ENCODE data around the gene DTNBP1.

DTNBP1 gene

GRCh38 chr6:15622045-15622740, 40.6 kb downstream of the DTNBP1 start:
- Histone ChIP-seq H3K27me3 (replicated peaks; ENCODE audit: insufficient read depth, low read length) (no peaks in the 10 kb centered on the region), H3K9ac (ENCODE audit: low read length) (no peak overlapping the region), H3K4me3 (ENCODE audit: low read length) (no peak overlapping the region), H3F3A (ENCODE audit: insufficient read depth, low read length) (no peaks in the 10 kb centered on the region), H3K27ac (ENCODE audit: low read length) (no peak overlapping the region), H3K4me2 (ENCODE audit: low read depth, low read length) (no peak overlapping the region), H3K36me3 (replicated peaks; ENCODE audit: insufficient read depth, low read length) (no peaks in the 10 kb centered on the region), H3K9me2 (replicated peaks; ENCODE audit: insufficient read depth, low read length) (no peaks in the 10 kb centered on the region), H3K79me2 (ENCODE audit: low read length) (peaks cover 54% of the 10 kb centered on the region), H2AFZ (ENCODE audit: low read length) (no peak overlapping the region), H4K20me1 (ENCODE audit: insufficient read depth, low read length) (no peaks in the 10 kb centered on the region; the same call in 1 of the 2 replicates), H3K9me3 (replicated peaks; ENCODE audit: insufficient read depth, low read length) (no peaks in the 10 kb centered on the region), H3K4me1 (ENCODE audit: low read length) (no peaks in the 10 kb centered on the region)
- no peak for DNase-seq
- TF ChIP-seq EZH2phosphoT487 (IDR thresholded peaks at IDR 0.05; ENCODE audit: low read length): no peak
- no peak for TF ChIP-seq EZH2 (optimal IDR thresholded peaks at IDR 0.05; ENCODE audit: low read depth, low read length)
- no peak for TF ChIP-seq CTCF (IDR thresholded peaks at IDR 0.05; ENCODE audit: low read length)

GRCh38 chr6:15621203-15622044, 41.4 kb downstream of the DTNBP1 start:
- Histone ChIP-seq H2AFZ (ENCODE audit: low read length) (no peak overlapping the region), H3K4me3 (ENCODE audit: low read length) (no peak overlapping the region), H3K4me2 (ENCODE audit: low read depth, low read length) (no peak overlapping the region), H3K9ac (ENCODE audit: low read length) (no peak overlapping the region), H3K36me3 (replicated peaks; ENCODE audit: insufficient read depth, low read length) (no peaks in the 10 kb centered on the region), H3K27ac (ENCODE audit: low read length) (no peak overlapping the region), H3K79me2 (ENCODE audit: low read length) (peaks cover 62% of the 10 kb centered on the region), H3K9me3 (replicated peaks; ENCODE audit: insufficient read depth, low read length) (no peaks in the 10 kb centered on the region), H3F3A (ENCODE audit: insufficient read depth, low read length) (no peaks in the 10 kb centered on the region), H3K4me1 (ENCODE audit: low read length) (no peaks in the 10 kb centered on the region), H4K20me1 (ENCODE audit: insufficient read depth, low read length) (no peaks in the 10 kb centered on the region; the same call in 1 of the 2 replicates), H3K27me3 (replicated peaks; ENCODE audit: insufficient read depth, low read length) (no peaks in the 10 kb centered on the region), H3K9me2 (replicated peaks; ENCODE audit: insufficient read depth, low read length) (no peaks in the 10 kb centered on the region)
- no peak for TF ChIP-seq EZH2 (optimal IDR thresholded peaks at IDR 0.05; ENCODE audit: low read depth, low read length)
- TF ChIP-seq CTCF (IDR thresholded peaks at IDR 0.05; ENCODE audit: low read length): no peak
- TF ChIP-seq EZH2phosphoT487 (IDR thresholded peaks at IDR 0.05; ENCODE audit: low read length): no peak
- no peak for DNase-seq

- Histone ChIP-seq H4K20me1 (ENCODE audit: insufficient read depth, low read length) (no peaks in the 10 kb centered on the region; the same call in 1 of the 2 replicates), H2AFZ (ENCODE audit: low read length) (no peak overlapping the region), H3K79me2 (ENCODE audit: low read length) (peaks cover 70% of the 10 kb centered on the region), H3K4me1 (ENCODE audit: low read length) (peaks cover 6% of the 10 kb centered on the region; the same call in 1 of the 2 replicates), H3F3A (ENCODE audit: insufficient read depth, low read length) (no peaks in the 10 kb centered on the region), H3K4me3 (ENCODE audit: low read length) (no peak overlapping the region), H3K27ac (ENCODE audit: low read length) (no peak overlapping the region), H3K9me2 (replicated peaks; ENCODE audit: insufficient read depth, low read length) (no peaks in the 10 kb centered on the region), H3K9ac (ENCODE audit: low read length) (no peak overlapping the region), H3K4me2 (ENCODE audit: low read depth, low read length) (no peak overlapping the region), H3K36me3 (replicated peaks; ENCODE audit: insufficient read depth, low read length) (no peaks in the 10 kb centered on the region), H3K9me3 (replicated peaks; ENCODE audit: insufficient read depth, low read length) (no peaks in the 10 kb centered on the region), H3K27me3 (replicated peaks; ENCODE audit: insufficient read depth, low read length) (no peaks in the 10 kb centered on the region)
- DNase-seq: no peak
- TF ChIP-seq EZH2 (optimal IDR thresholded peaks at IDR 0.05; ENCODE audit: low read depth, low read length) (no peak), EZH2phosphoT487 (IDR thresholded peaks at IDR 0.05; ENCODE audit: low read length) (no peak), CTCF (IDR thresholded peaks at IDR 0.05; ENCODE audit: low read length) (no peak)
Observed at GRCh38 chr6:15620611-15621010, 42.2 kb downstream of the DTNBP1 start.
